Measurements from ENCODE around the gene MEPCE. TPM values are rescaled to one million over a fixed set of nuclear protein-coding genes. Genes with fewer than 3 reads are reported as not detected.

The MEPCE gene
- total and polyA plus RNA-seq, 11 donors: 14.6 to 30.3 (median 21.5) TPM

DNA sequence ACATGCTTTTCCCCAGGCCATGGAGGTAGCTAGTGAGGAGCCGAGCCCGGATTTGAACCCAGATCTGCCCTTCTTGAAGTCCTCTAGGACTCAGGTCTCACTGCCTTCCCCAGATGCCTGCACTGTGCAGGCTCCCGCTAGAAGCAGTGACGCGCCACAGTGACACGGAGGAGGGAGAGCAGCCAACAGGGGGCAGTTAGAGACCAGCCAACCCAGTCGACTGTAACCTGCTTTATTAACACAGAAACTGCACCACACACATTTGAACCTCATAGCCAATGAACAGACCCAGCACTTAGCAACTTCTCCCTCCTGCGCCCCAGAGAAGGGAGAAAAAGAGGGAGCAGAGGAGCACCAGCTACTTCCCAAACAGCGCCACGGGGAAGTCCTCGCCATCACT is 29.0 kb upstream of the MEPCE start:
- peaks cover 0 to 37% (median 0%) of the 10 kb centered on the region in 12 donors for H3K4me1 ChIP-seq
- intact Hi-C loops (cut with DNase I): no loop called here
- no peak overlapping the region for H3K4me3 ChIP-seq
- H3K27me3 ChIP-seq: no peaks in the 10 kb centered on the region
- ATAC-seq: no peak
- H3K27ac ChIP-seq: no peak overlapping the region
- DNase-seq: no peak
- no peaks in the 10 kb centered on the region for H3K9me3 ChIP-seq
- no peak for TF ChIP-seq POLR2A (IDR thresholded peaks at IDR 0.05)
- TF ChIP-seq, protein P1, sequence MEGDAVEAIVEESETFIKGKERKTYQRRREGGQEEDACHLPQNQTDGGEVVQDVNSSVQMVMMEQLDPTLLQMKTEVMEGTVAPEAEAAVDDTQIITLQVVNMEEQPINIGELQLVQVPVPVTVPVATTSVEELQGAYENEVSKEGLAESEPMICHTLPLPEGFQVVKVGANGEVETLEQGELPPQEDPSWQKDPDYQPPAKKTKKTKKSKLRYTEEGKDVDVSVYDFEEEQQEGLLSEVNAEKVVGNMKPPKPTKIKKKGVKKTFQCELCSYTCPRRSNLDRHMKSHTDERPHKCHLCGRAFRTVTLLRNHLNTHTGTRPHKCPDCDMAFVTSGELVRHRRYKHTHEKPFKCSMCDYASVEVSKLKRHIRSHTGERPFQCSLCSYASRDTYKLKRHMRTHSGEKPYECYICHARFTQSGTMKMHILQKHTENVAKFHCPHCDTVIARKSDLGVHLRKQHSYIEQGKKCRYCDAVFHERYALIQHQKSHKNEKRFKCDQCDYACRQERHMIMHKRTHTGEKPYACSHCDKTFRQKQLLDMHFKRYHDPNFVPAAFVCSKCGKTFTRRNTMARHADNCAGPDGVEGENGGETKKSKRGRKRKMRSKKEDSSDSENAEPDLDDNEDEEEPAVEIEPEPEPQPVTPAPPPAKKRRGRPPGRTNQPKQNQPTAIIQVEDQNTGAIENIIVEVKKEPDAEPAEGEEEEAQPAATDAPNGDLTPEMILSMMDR (IDR thresholded peaks at IDR 0.05): peak in 2 of 12 donors; percentile 4 to 5
- H3K36me3 ChIP-seq: peaks cover 0 to 19% (median 0%) of the 10 kb centered on the region in 9 donors
- 75 to 89% (median 82%) methylated on average over 9 to 11 of the region's 11 CpGs for WGBS, 4 donors

DNA sequence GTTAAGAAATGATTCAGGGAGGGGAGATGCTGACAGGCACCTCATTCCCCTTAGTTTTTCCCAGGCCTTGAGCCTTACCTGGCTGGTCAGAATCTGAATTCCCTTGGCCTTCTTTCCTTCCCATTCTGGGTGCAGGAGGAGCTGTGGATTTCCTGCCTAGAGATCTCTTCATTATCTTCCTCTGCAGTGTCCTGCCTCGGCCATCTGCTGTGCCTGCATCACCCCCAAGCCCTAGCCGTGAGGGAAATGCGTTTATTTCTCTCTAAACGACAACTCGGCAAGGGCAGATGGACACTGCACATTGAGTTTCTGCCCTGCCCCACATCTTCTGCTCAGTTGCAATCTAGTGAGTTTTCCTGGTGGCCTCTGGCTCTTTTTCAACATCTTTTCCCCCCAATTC is 27.8 kb upstream of the MEPCE start:
- DNase-seq: no peak
- Histone ChIP-seq H3K27ac (no peak overlapping the region), H3K27me3 (no peaks in the 10 kb centered on the region), H3K9me3 (no peaks in the 10 kb centered on the region), H3K4me3 (no peak overlapping the region), H3K36me3 (peaks cover 0 to 19% (median 0%) of the 10 kb centered on the region in 9 donors), H3K4me1 (peaks cover 0 to 25% (median 0%) of the 10 kb centered on the region in 12 donors)
- 73 to 76% (median 75%) methylated on average over 5 of the region's 5 CpGs for WGBS, 4 donors
- TF ChIP-seq POLR2A (IDR thresholded peaks at IDR 0.05): no peak
- TF ChIP-seq, protein P1 (IDR thresholded peaks at IDR 0.05): no peak
- no peak for ATAC-seq
- intact Hi-C loops (cut with DNase I): no loop called here

DNA sequence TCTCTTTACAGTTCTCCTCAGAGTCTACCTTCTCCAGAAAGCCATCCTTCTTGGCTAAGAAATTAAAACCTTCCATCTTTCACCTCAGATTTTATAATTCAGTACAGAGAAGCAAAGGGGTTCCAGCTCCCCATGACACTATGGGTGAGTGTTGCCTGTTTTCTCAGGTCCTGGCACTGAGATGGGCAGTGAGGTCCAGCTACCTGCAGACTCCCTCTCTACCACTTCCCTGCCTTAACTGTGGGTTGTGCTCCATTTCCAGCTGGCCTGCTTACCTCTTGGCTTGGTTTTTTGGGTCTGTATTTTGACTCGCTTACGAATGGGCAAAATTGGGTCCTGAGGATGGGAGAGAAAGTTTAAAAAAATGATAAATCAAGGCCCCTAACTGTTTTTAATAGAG is 27.4 kb upstream of the MEPCE start:
- Histone ChIP-seq H3K27ac (no peak overlapping the region), H3K9me3 (no peaks in the 10 kb centered on the region), H3K27me3 (no peaks in the 10 kb centered on the region), H3K4me1 (peaks cover 0 to 21% (median 0%) of the 10 kb centered on the region in 12 donors), H3K4me3 (no peak overlapping the region), H3K36me3 (peaks cover 0 to 19% (median 0%) of the 10 kb centered on the region in 9 donors)
- TF ChIP-seq, protein P1 (IDR thresholded peaks at IDR 0.05): no peak
- TF ChIP-seq POLR2A (IDR thresholded peaks at IDR 0.05): no peak
- ATAC-seq: no peak
- 97 to 100% (median 98%) methylated on average over 2 of the region's 2 CpGs for WGBS, 4 donors
- no peak for DNase-seq
- intact Hi-C loops (cut with DNase I): no loop called here

DNA sequence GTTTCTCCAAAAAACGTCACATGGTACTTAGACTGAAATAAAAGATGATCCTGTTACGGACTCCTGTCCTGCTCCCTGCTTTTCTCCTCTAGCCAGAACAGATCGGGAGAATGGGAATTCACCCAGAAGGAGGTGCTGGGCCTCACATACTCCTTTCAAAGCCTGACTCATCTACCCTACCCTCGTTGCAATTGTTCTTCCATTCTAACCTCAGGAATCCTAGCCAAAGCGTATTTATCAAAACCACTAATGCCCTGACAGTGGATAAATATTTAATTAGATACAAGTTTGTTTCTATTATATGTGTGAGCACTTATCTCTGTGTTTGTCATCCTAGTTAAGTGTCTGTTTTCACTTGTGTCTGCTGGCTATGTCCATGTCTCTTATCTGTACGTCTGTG is 22.9 kb upstream of the MEPCE start:
- DNase-seq: no peak
- Histone ChIP-seq H3K4me1 (peaks cover 0 to 6% (median 0%) of the 10 kb centered on the region in 12 donors), H3K4me3 (no peak overlapping the region), H3K27ac (no peak overlapping the region), H3K27me3 (no peaks in the 10 kb centered on the region), H3K36me3 (peaks cover 0 to 13% (median 0%) of the 10 kb centered on the region in 9 donors), H3K9me3 (no peaks in the 10 kb centered on the region)
- TF ChIP-seq, protein P1 (IDR thresholded peaks at IDR 0.05): no peak
- TF ChIP-seq POLR2A (IDR thresholded peaks at IDR 0.05): no peak
- WGBS, 4 donors: 64 to 70% (median 69%) methylated on average over 6 of the region's 6 CpGs
- ATAC-seq: no peak
- intact Hi-C loops (cut with DNase I): no loop called here
